GM21825 (cell line): ENCODE results near the gene DTWD2.
"Not testable (repeated sequence)": the region's sequence is repeated elsewhere in the genome, so short reads cannot be mapped to it uniquely, and the experiment has no call there.

Experiments used
- ATAC-seq: cut with Tn5 transposase; IDR thresholded peaks from one replicate; pipeline ENCODE4 v1.9.1; 2021; ENCODE audit warnings: mild to moderate bottlenecking, moderate library complexity; ENCODE audit not compliant: unreplicated experiment

Gene DTWD2

DNA sequence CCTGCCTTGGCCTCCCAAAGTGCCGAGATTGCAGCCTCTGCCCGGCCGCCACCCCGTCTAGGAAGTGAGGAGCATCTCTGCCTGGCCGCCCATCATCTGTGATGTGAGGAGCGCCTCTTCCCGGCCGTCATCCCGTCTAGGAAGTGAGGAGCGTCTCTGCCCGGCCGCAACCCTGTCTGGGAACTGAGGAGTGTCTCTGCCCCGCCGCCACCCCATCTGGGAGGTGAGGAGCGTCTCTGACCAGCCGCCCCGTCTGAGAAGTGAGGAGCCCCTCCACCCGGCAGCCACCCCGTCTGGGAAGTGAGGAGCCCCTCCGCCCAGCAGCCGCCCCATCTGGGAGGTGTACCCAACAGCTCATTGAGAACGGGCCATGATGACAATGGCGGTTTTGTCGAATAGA is 10.5 kb upstream of the DTWD2 start:
- ATAC-seq, result not testable (repeated sequence)

DNA sequence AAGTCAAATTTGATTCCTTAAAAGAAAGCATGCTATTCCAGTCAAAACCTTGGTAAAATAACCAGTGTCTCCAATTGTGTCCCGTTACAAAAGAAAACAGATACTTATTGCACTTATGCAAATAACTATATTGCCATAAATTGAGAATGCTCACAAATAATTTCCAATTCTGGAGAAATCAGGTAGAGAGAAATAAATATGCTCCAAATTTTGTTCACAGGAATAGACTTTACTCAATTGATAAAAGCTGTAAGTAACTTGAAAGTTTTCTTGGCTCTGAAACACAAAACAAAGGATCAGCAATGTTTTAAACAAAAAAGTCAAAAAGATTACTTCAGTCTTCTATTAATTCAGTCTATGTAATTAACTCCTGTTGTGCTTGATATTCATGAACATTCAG is 7.8 kb upstream of the DTWD2 start:
- ATAC-seq, result no peak

- ATAC-seq, result no peak
These were observed 6.2 kb upstream of the DTWD2 start for GRCh38 chr5:118994595-118994994.

DNA sequence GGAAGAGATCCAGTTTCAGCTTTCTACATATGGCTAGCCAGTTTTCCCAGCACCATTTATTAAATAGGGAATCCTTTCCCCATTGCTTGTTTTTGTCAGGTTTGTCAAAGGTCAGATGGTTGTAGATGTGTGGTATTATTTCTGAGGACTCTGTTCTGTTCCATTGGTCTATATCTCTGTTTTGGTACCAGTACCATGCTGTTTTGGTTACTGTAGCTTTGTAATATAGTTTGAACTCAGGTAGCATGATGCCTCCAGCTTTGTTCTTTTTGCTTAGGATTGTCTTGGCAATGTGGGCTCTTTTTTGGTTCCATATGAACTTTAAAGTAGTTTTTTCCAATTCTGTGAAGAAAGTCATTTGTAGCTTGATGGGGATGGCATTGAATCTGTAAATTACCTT is 4.8 kb upstream of the DTWD2 start:
- ATAC-seq, result not testable (repeated sequence)

DNA sequence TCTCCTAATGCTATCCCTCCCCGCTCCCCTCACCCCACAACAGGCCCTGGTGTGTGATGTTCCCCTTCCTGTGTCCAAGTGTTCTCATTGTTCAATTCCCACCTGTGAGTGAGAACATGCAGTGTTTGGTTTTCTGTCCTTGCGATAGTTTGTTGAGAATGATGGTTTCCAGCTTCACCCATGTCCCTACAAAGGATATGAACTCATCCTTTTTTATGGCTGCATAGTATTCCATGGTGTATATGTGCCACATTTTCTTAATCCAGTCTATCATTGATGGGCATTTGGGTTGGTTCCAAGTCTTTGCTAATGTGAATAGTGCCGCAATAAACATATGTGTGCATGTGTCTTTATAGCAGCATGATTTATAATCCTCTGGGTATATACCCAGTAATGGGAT is 3.7 kb upstream of the DTWD2 start:
- not testable (repeated sequence) for ATAC-seq

DNA sequence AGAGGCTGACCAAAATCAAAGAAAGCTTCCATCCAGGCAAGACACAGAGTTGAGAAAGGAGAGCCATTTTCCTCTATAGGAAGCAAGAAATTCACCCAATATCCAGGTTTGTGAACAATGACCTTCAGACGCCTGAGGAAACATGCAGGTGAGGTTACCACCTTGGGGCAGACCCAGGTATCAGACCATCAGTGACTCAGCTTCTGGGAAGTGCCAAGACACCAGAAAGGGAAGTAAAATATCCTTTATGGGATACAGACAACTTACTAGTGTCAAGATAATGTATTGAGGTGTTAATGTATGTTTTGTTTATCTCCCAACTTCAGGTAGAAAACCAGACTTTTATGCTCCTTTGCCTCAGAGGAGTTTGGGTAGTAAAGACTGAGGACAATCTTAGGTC is 2.2 kb upstream of the DTWD2 start:
- ATAC-seq, result no peak

- ATAC-seq, result no peak
These were observed 1.5 kb upstream of the DTWD2 start for GRCh38 chr5:118989816-118990215.

DNA sequence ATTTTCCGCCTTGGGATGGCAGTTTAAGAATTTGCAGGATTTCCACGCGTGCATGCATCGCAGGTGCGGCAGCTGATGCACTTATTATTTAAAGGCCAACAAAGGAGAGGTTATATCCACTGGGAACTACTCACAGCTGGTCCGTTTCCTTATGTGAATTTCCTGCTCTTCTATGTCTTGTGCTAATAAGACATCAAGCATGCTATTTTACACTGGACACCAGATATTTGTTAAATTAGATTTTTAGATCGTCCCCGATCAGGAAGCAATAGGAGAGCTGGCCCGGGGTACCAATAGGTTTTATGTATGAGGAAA is 476 bp upstream of the DTWD2 start:
- no peak for ATAC-seq

DNA sequence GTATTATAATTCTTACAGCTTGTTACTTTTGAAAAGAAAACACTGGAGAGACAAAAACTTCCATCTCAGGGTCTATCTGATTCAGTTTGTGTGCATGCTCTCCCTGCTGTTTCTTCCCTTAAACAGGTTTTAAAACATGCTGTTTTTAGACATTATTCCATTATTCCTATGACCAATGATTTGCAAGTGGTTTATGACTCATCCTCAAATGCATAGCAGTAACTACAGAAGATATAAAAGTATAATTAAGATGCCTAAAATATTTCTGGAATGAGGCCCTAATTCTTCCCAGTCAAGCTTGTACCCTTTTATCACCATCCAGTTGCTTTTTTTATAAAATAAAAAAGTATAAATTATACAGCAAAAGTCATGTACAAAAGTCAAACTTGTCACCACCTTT is 3.7 kb downstream of the DTWD2 start:
- ATAC-seq, result no peak

GRCh38 chr5:118981783-118982182 is 6.6 kb downstream of the DTWD2 start:
- ATAC-seq, result no peak

GRCh38 chr5:118980438-118980837 is 7.9 kb downstream of the DTWD2 start:
- no peak for ATAC-seq

DNA sequence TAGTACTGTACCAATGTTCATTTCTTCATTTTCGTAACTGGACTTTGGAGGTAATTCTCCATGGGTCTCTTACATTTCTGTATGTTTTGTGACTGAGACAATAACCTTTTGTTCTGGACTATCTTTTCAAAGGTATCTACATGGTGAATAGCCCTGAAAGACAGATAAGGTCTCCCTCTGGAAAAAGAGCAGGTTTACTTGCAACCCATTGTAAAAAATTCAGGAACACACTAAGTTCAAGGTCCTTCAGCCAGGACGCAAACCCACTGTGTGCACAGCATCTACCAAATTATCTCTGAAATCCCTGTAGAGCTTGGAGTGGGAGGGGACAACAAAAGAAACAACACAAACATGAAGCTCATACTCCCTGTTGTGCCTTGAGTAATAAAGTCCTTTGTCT is 8.3 kb downstream of the DTWD2 start:
- no peak for ATAC-seq

GRCh38 chr5:118973779-118974445 is 14.4 kb downstream of the DTWD2 start:
- not testable (repeated sequence) for ATAC-seq

GRCh38 chr5:118968925-118969375 is 19.4 kb downstream of the DTWD2 start:
- no peak for ATAC-seq

- no peak for ATAC-seq
These were observed 19.9 kb downstream of the DTWD2 start for GRCh38 chr5:118968406-118968911.

DNA sequence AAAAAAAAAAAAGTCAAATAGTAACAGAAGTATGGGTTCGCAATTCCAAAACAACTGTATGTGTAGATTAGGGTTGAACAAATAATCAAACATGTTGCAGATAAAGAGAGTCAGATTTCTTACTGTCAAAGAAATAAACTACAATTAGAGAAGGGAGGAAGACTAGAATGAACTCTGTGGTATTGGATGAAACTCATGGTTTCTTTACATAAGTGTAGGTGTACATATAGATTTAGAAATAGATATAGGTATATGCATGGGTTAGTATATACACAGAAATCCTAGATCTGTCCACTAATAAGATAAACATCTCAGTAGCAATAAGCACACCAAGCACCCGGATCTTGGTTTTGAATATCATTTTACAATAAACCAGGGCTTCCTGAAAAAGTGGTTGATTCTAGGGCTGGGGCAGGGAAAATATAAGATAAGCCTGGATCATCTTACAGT is 21.3 kb downstream of the DTWD2 start:
- no peak for ATAC-seq

DNA sequence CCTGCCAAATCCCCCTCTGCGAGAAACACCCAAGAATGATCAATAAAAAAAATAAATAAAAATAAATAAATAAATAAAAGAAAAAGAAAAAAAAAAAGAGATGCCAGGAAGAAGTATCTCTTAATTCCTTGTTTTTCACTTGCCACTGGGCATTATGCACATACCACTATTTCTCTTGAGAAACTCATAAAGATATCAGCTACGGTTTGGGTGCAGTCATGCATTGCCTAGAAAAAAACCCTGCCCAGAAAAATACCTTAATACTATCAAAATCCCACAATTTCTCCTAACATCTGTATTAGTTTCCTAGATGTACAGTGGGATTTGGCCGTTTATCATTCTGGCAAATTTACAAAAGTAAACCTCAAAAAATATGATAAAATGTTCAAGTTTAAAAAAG is 22.5 kb downstream of the DTWD2 start:
- ATAC-seq, result no peak

DNA sequence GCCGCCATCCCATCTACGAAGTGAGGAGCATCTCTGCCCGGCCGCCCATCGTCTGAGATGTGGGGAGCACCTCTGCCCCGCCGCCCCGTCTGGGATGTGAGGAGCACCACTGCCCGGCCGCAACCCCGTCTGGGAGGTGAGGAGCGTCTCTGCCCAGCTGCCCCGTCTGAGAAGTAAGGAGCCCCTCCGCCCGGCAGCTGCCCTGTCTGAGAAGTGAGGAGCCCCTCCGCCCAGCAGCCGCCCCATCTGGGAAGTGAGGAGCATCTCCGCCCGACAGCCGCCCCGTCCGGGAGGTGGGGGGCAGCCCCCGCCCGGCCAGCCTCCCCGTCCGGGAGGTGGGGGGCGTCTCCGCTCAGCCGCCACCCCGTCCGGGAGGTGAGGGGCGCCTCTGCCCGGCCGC is 23.4 kb downstream of the DTWD2 start:
- ATAC-seq, result not testable (repeated sequence)

DNA sequence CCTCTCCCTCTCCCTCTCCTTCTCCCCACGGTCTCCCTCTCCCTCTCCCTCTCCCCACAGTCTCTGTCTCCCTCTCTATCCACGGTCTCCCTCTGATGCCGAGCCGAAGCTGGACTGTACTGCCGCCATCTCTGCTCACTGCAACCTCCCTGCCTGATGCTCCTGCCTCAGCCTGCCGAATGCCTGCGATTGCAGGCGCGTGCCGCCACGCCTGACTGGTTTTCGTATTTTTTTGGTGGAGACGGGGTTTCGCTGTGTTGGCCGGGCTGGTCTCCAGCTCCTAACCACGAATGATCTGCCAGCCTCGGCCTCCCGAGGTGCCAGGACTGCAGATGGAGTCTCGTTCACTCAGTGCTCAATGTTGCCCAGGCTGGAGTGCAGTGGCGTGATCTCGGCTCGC is 24.0 kb downstream of the DTWD2 start:
- not testable (repeated sequence) for ATAC-seq

DNA sequence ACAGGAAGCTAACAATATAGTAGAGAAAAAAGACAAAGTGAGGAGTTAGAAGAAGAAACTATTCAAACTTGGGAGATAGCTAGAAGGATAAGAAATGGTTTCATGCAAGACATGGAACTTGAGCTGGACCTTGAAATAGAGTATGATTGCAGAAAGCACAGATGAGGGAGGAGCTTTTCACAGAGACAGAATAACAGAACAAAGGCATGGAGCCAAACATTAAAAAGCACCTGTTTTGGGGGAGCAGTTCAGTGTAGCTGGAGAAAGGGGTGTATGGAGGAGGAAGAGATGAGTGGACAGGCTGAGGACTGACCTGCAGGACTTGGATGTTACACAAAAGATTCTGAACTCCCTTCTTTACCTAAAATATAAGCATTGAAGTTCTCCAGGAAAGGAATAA is 25.2 kb downstream of the DTWD2 start:
- no peak for ATAC-seq

- no peak for ATAC-seq
These were observed 27.8 kb downstream of the DTWD2 start for GRCh38 chr5:118960557-118960956.

GRCh38 chr5:118956727-118957126 is 31.6 kb downstream of the DTWD2 start:
- ATAC-seq, result no peak

DNA sequence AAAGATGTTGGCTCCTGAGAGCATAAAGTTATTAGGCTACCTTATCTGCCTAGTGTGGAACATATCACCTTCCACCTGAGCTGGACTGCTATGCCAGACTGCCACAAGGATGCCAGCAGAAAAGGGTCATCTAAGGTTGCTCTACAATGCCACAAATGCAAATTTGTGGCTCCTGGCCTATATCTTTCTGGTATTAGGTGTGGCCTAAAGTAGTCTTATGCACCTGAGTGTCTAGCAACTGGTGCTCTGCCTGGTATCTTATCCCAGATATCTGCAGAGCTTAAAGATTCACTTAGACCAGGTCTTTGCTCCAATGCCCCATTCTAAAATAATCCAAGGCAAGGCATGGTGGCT is 34.7 kb downstream of the DTWD2 start:
- no peak for ATAC-seq
